Effector memory CD4-positive, alpha-beta T cell (primary cell): Measurements from ENCODE around the gene DPH6.

Experiments
- DNase-seq, 3 donors: peaks; one replicate each; pipeline ENCODE4 v3.0.0-alpha.2; 2020
- H3K27ac ChIP-seq: 2 replicates; pipeline ENCODE4 v1.7.0; 2013; ENCODE audit warnings: mild to moderate bottlenecking, low read length, moderate library complexity; ENCODE audit not compliant: insufficient read depth, poor library complexity, severe bottlenecking
- H3K27me3 ChIP-seq: replicated peaks from 2 replicates; pipeline ENCODE4 v1.7.0; 2013; ENCODE audit warnings: mild to moderate bottlenecking, low read length; ENCODE audit not compliant: insufficient read depth, control insufficient read depth, poor library complexity, severe bottlenecking
- H3K36me3 ChIP-seq: 2 replicates; pipeline ENCODE4 v1.7.0; 2013; ENCODE audit warnings: mild to moderate bottlenecking, low read length, moderate library complexity; ENCODE audit not compliant: control insufficient read depth, insufficient read depth
- H3K4me1 ChIP-seq: 2 replicates; pipeline ENCODE4 v1.7.0; 2013; ENCODE audit warnings: low read length, mild to moderate bottlenecking; ENCODE audit not compliant: control insufficient read depth, insufficient read depth, poor library complexity, severe bottlenecking
- H3K4me3 ChIP-seq: 2 replicates; pipeline ENCODE4 v1.7.0; 2013; ENCODE audit warnings: low read length, low read depth, mild to moderate bottlenecking; ENCODE audit not compliant: insufficient read depth, poor library complexity, severe bottlenecking
- H3K9me3 ChIP-seq: 2 replicates; pipeline ENCODE4 v1.7.0; 2013; ENCODE audit warnings: mild to moderate bottlenecking, low read length, moderate library complexity; ENCODE audit not compliant: control insufficient read depth

Gene DPH6

DNA sequence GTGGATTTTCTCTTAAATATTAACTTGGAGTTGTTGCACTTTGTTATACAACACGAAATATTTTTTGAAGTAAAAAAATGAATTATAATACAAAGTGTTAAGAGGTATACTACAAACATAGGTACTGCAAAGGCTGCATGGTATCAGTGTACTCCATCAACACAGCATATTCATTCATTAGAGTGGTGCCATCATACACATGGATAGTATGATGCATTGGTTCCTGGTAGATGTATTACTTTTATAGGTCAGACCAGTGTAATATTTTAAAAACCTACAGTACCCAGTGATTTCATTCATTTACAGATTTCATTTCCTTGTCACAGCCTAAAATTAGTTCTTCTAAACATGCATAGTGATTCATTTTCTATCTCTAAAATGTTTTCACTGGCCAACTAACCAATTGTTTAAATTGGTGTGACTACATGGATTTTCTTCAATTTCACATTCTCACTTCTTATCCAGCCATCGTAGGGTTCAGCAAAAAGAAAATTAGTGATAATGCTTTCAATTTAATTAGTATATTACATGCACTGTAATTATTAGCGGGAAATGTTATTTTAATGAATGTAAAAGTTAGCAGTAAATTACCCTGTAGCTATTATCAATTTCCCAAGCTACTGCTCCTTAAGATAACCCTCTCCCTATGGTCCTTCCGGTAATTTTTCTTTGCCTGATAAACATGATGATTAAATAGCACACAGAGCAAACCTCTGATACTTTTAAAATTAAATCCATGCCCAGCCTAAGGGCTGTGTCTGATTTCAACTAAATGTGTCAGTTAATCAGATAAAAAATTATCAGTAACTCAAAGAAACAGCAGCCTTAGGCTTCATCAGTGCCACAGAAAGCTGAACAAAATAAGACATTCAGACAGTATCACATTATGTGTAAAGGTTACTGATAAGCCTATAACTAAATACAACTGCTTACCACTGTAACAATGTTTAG, 68.4 kb downstream of the DPH6 start:
- no peak overlapping the region for H3K27ac ChIP-seq
- no peaks in the 10 kb centered on the region for H3K36me3 ChIP-seq
- H3K4me3 ChIP-seq, result no peak overlapping the region
- DNase-seq, result no peak
- no peaks in the 10 kb centered on the region for H3K9me3 ChIP-seq
- no peaks in the 10 kb centered on the region for H3K4me1 ChIP-seq
- H3K27me3 ChIP-seq, result no peaks in the 10 kb centered on the region

- Histone ChIP-seq H3K9me3 (no peaks in the 10 kb centered on the region), H3K4me3 (no peak overlapping the region), H3K27ac (no peak overlapping the region), H3K27me3 (no peaks in the 10 kb centered on the region), H3K36me3 (no peaks in the 10 kb centered on the region), H3K4me1 (no peaks in the 10 kb centered on the region)
- DNase-seq, result no peak
These were observed 74.9 kb downstream of the DPH6 start for GRCh38 chr15:35471024-35471423.

DNA sequence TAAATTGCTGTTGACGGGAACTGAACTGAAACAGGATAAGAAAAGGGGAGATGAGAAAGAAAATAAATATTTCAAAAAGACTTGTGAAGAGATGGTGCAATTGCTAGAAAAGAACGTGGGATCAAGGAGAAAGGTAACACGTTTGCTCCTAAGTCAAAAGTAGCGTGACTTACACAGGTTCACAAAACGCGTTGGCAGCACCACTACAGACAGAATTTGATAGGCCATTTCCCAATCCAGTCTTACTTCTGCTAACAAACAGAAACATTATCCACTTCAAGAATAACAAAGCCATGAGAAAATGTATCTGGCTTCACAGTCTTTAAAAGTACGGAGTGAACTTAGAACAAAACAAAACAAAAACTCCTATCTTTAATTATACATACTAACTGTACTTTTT, 75.5 kb downstream of the DPH6 start:
- no peak overlapping the region for H3K27ac ChIP-seq
- H3K27me3 ChIP-seq, result no peaks in the 10 kb centered on the region
- H3K4me3 ChIP-seq, result no peak overlapping the region
- no peaks in the 10 kb centered on the region for H3K4me1 ChIP-seq
- no peak for DNase-seq
- H3K36me3 ChIP-seq, result no peaks in the 10 kb centered on the region
- no peaks in the 10 kb centered on the region for H3K9me3 ChIP-seq

- no peaks in the 10 kb centered on the region for H3K9me3 ChIP-seq
- no peak for DNase-seq
- H3K27ac ChIP-seq, result no peak overlapping the region
These were observed 79.5 kb downstream of the DPH6 start for GRCh38 chr15:35466476-35466875.

DNA sequence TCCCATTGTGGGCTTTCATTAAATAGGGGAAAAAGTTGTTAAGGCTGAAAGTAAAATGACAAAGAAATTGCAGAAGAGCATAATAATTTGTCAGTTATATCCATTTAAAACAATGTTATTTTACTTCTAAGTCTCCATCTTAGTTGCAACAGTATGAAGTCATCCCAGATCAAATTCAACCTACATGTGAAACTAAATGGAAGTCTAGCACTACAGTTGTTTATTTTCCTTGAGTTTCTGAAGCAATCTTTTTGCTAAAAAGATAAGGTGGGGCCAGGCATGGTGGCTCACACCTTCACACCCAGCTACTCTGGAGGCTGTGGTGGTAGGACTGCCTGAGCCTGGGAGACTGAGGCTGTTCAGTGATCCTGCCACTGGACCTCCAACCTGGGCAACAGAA, 80.2 kb downstream of the DPH6 start:
- DNase-seq, result no peak
- H3K27ac ChIP-seq, result no peak overlapping the region
- H3K36me3 ChIP-seq, result no peaks in the 10 kb centered on the region

More at GRCh38 chr15:35466476-35466875, 79.5 kb downstream of the DPH6 start:
- no peak overlapping the region for H3K4me3 ChIP-seq
- no peaks in the 10 kb centered on the region for H3K27me3 ChIP-seq
- no peaks in the 10 kb centered on the region for H3K4me1 ChIP-seq
- no peaks in the 10 kb centered on the region for H3K36me3 ChIP-seq

GRCh38 chr15:35460616-35461015, 85.3 kb downstream of the DPH6 start:
- Histone ChIP-seq H3K36me3 (no peaks in the 10 kb centered on the region), H3K27ac (no peak overlapping the region), H3K9me3 (no peaks in the 10 kb centered on the region), H3K4me3 (no peak overlapping the region), H3K27me3 (no peaks in the 10 kb centered on the region), H3K4me1 (no peaks in the 10 kb centered on the region)
- DNase-seq, result no peak

More for the DNA sequence above, 80.2 kb downstream of the DPH6 start:
- H3K9me3 ChIP-seq, result no peaks in the 10 kb centered on the region
- no peaks in the 10 kb centered on the region for H3K27me3 ChIP-seq
- H3K4me1 ChIP-seq, result no peaks in the 10 kb centered on the region
- no peak overlapping the region for H3K4me3 ChIP-seq

- H3K9me3 ChIP-seq, result no peaks in the 10 kb centered on the region
- no peak for DNase-seq
- H3K4me3 ChIP-seq, result no peak overlapping the region
- H3K36me3 ChIP-seq, result no peaks in the 10 kb centered on the region
- no peaks in the 10 kb centered on the region for H3K4me1 ChIP-seq
- H3K27ac ChIP-seq, result no peak overlapping the region
- H3K27me3 ChIP-seq, result no peaks in the 10 kb centered on the region
These were observed 87.6 kb downstream of the DPH6 start for GRCh38 chr15:35458176-35458856.

DNA sequence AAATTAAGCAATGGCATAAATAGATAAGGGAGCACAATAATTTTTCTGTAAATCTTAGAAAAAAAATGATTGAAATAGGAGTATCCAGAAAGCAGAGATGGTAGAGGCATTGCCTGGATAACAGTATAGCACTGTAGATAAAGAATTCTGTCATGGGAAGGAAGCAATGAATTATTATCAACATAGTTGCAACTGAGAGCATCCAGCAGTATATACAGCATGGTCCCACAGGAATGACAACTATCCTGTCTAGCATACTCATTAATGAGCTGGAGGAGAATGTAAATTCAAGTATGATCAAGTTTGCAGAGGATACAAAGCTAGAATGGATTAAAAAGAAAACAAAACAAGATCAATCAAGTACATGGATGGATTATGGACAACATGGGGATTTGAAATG, 90.8 kb downstream of the DPH6 start:
- no peaks in the 10 kb centered on the region for H3K27me3 ChIP-seq
- H3K36me3 ChIP-seq, result no peaks in the 10 kb centered on the region
- H3K4me1 ChIP-seq, result no peaks in the 10 kb centered on the region
- no peak overlapping the region for H3K4me3 ChIP-seq
- H3K27ac ChIP-seq, result no peak overlapping the region
- no peaks in the 10 kb centered on the region for H3K9me3 ChIP-seq
- no peak for DNase-seq

GRCh38 chr15:35450492-35450891, 95.5 kb downstream of the DPH6 start:
- DNase-seq, result no peak
- Histone ChIP-seq H3K4me3 (no peak overlapping the region), H3K27me3 (no peaks in the 10 kb centered on the region), H3K36me3 (no peaks in the 10 kb centered on the region), H3K4me1 (no peaks in the 10 kb centered on the region), H3K9me3 (no peaks in the 10 kb centered on the region), H3K27ac (no peak overlapping the region)

DNA sequence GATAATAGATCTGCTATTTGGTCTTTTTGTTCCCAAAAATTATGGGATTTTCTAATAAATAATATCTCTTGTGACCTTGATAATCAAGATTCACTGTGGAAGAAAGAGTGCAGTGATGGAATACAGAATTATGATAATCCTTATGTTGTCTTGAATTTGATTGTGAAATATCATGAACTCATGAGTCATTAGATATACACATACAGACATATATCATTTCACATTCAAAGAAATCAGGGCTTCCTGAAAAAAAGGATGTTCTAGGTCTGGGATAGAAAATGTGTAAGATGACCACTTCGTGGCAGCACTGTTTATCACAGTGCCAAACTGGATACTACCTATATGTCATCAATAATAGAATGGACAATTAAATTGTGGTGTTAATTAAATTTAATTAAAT, 97.7 kb downstream of the DPH6 start:
- no peak overlapping the region for H3K27ac ChIP-seq
- H3K36me3 ChIP-seq, result no peaks in the 10 kb centered on the region
- H3K4me3 ChIP-seq, result no peak overlapping the region
- no peaks in the 10 kb centered on the region for H3K4me1 ChIP-seq
- DNase-seq, result no peak
- H3K9me3 ChIP-seq, result no peaks in the 10 kb centered on the region
- no peaks in the 10 kb centered on the region for H3K27me3 ChIP-seq
